Lung (tissue), 12 donors: ENCODE results near the gene POLD1. TPM values are rescaled to one million over a fixed set of nuclear protein-coding genes. Genes with fewer than 3 reads are reported as not detected.

Experiments used
- ATAC-seq: fragments of 200-7000 bp; cut with Tn5 transposase; one replicate; pipeline ENCODE4 v1.9.1; 2020; ENCODE audit warnings: moderate number of reproducible peaks; ENCODE audit not compliant: insufficient read depth, low FRiP score
- DNase-seq, 3 donors: peaks; one replicate each; pipeline ENCODE4 v3.0.0-alpha.2; 2013 to 2017
- H3K27ac ChIP-seq, 2 donors: one replicate each; pipeline ENCODE4 v1.5.1; 2013; ENCODE audit warnings: mild to moderate bottlenecking in 2 of 2, moderate library complexity in 2 of 2, control low read depth in 1 of 2, inconsistent platforms in 1 of 2, low read depth in 1 of 2, low read length in 1 of 2
- H3K27me3 ChIP-seq, 3 donors: one replicate each; pipeline ENCODE4 v1.5.1; 2013; ENCODE audit warnings: low read length in 2 of 3; ENCODE audit not compliant: control insufficient read depth in 3 of 3, insufficient read depth in 3 of 3
- H3K36me3 ChIP-seq, 4 donors: one replicate each; pipeline ENCODE4 v1.5.1; 2013; ENCODE audit warnings: low read length in 4 of 4, mild to moderate bottlenecking in 1 of 4, moderate library complexity in 1 of 4; ENCODE audit not compliant: control insufficient read depth in 4 of 4, insufficient read depth in 4 of 4
- H3K4me1 ChIP-seq, 5 donors: one replicate each; pipeline ENCODE4 v1.5.1; 2013; ENCODE audit warnings: low read length in 5 of 5, mild to moderate bottlenecking in 2 of 5, moderate library complexity in 1 of 5; ENCODE audit not compliant: control insufficient read depth in 5 of 5, insufficient read depth in 5 of 5
- H3K4me3 ChIP-seq: one replicate; pipeline ENCODE4 v1.5.1; 2013; ENCODE audit warnings: mild to moderate bottlenecking, control low read depth, moderate library complexity
- H3K9ac ChIP-seq, 2 donors: one replicate each; pipeline ENCODE4 v1.5.1; 2013; ENCODE audit warnings: low read length in 2 of 2, control low read depth in 1 of 2; ENCODE audit not compliant: insufficient read depth in 1 of 2
- H3K9me3 ChIP-seq, 4 donors: one replicate each; pipeline ENCODE4 v1.5.1; 2013; ENCODE audit warnings: low read length in 3 of 4, mild to moderate bottlenecking in 1 of 4, moderate library complexity in 1 of 4; ENCODE audit not compliant: control insufficient read depth in 4 of 4, insufficient read depth in 3 of 4
- CTCF ChIP-seq: IDR thresholded peaks from 2 replicates; pipeline ENCODE4 v1.5.1; 2012; ENCODE audit warnings: mild to moderate bottlenecking; ENCODE audit errors: control extremely low read depth, extremely low read depth
- WGBS, 2 donors: extraction: QIAGEN DNeasy Blood & Tissue Kit; methylation state at CpG; one replicate each; pipeline ENCODE4 v1.1.7; 2013; 5-methylcytosine and 5-hydroxymethylcytosine counted together
- polyA plus RNA-seq, 2 donors: library from polyadenylated mRNA; stranded (reverse); fragments of 200-250 nt; gene quantifications; one replicate each; pipeline ENCODE4 v1.2.1, GENCODE V29; 2013
- total RNA-seq, 2 donors: library from RNA; depleted of rRNA in 1 of 2; stranded (reverse); fragments of >200 nt in 1 of 2; gene quantifications; one replicate each; pipeline ENCODE4 v1.2.1, GENCODE V29; 2014 to 2021
- donor health status: control.
- donor health status: control.
- donor health status: Bipolar disorder and iron deficiency.
- donor health status: healthy.
- donor health status: DM: yes; HTN: yes; CAD: no.

The POLD1 gene
- total and polyA plus RNA-seq, 4 donors: 20.2 to 55.1 (median 39.0) TPM

- H3K4me1 ChIP-seq: no peaks in the 10 kb centered on the region
- H3K27me3 ChIP-seq: no peaks in the 10 kb centered on the region
- H3K4me3 ChIP-seq: no peak overlapping the region
- H3K27ac ChIP-seq: no peak overlapping the region
- H3K36me3 ChIP-seq: peaks cover 0 to 28% (median 4%) of the 10 kb centered on the region in 4 donors
- no peak for DNase-seq
- no peaks in the 10 kb centered on the region for H3K9me3 ChIP-seq
- 95% methylated on average over 13 of the region's 13 CpGs for WGBS, 2 donors
- no peak overlapping the region for H3K9ac ChIP-seq
- no peak for TF ChIP-seq CTCF
- no peak for ATAC-seq
These were observed 28.9 kb downstream of the POLD1 start for GRCh38 chr19:50413096-50413495.

GRCh38 chr19:50413531-50413930 lies 29.4 kb downstream of the POLD1 start:
- 96% methylated on average over 21 of the region's 21 CpGs for WGBS, 2 donors
- DNase-seq (no peak), ATAC-seq (no peak)
- no peak for TF ChIP-seq CTCF
- Histone ChIP-seq H3K9me3 (no peaks in the 10 kb centered on the region), H3K36me3 (peaks cover 0 to 25% (median 4%) of the 10 kb centered on the region in 4 donors), H3K4me3 (no peak overlapping the region), H3K9ac (no peak overlapping the region), H3K27me3 (peaks cover 0 to under 1% (median 0%) of the 10 kb centered on the region in 3 donors), H3K27ac (no peak overlapping the region), H3K4me1 (no peaks in the 10 kb centered on the region)

- no peaks in the 10 kb centered on the region for H3K9me3 ChIP-seq
- H3K36me3 ChIP-seq: peaks cover 0 to 11% (median 1%) of the 10 kb centered on the region in 4 donors
- peaks cover 0 to 14% (median 9%) of the 10 kb centered on the region in 3 donors for H3K27me3 ChIP-seq
- no peak overlapping the region for H3K4me3 ChIP-seq
- peaks cover 0 to 4% (median 0%) of the 10 kb centered on the region in 5 donors for H3K4me1 ChIP-seq
- DNase-seq: peak; percentile 62 to 79 (median 69)
- H3K27ac ChIP-seq: no peak overlapping the region
- whole genome bisulfite sequencing, 2 donors: 42 to 43% methylated on average over 37 of the region's 37 CpGs
- no peak overlapping the region for H3K9ac ChIP-seq
- peak; percentile 84 for ATAC-seq
- peak; percentile 76 for TF ChIP-seq CTCF
These were observed 30.9 kb downstream of the POLD1 start for GRCh38 chr19:50414864-50415660.
